Dermis lymphatic vessel endothelial cell (primary cell): ENCODE measurements around the gene MIB2. TPM values are rescaled to one million over a fixed set of nuclear protein-coding genes. Genes with fewer than 3 reads are reported as not detected.

ENCODE experiments used
- total RNA-seq: library from RNA; depleted of rRNA; stranded (reverse); fragments of >200 nt; gene quantifications from 2 replicates; pipeline ENCODE4 v1.2.1, GENCODE V29; 2014

MIB2 gene
- total RNA-seq, result 33.8 and 35.0 TPM in 2 replicates

DNA sequence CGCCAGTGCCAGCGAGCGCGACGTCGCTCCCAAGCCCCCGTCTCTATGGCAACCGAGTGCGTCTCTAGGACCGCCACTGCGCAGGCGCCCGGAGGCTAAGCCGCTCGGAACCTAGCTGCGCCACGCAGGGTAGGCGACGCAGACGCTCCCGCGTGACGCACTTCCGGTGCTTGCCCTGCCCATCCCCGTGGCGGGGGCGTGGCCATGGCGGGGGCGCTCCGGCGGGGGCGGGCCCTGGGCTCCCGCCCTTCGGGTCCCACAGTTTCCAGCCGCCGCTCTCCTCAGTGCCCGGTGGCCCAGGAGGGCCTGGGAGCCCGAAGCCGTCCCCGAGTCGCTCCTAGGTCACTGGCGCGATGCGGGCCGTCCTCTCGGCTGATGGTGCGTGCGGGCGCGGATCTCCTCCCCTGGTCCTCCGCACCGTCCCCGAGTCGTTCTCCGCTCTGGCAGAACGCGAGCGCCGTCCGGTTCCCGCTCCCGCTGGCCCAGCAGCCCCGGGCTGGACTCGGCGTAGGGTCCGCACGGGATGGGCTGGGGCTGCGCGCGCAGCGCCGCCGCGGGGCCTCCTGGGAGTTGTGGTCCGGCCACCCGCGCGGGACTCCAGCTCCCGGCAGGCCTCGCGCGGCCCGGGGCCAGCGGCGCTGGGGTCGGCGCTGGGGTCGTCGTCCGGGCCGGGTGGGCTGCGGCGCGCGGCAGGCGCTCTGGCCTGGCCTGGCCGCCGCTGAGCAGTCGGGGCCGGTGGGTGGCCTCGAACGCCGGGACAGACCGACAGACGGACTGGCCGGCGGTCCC lies at the start of gene MIB2:
MIB2 (plus strand) TSS at position 245 of the 789 bp plus-strand sequence. CDS start 7,953 bp downstream, outside the sequence.

DNA sequence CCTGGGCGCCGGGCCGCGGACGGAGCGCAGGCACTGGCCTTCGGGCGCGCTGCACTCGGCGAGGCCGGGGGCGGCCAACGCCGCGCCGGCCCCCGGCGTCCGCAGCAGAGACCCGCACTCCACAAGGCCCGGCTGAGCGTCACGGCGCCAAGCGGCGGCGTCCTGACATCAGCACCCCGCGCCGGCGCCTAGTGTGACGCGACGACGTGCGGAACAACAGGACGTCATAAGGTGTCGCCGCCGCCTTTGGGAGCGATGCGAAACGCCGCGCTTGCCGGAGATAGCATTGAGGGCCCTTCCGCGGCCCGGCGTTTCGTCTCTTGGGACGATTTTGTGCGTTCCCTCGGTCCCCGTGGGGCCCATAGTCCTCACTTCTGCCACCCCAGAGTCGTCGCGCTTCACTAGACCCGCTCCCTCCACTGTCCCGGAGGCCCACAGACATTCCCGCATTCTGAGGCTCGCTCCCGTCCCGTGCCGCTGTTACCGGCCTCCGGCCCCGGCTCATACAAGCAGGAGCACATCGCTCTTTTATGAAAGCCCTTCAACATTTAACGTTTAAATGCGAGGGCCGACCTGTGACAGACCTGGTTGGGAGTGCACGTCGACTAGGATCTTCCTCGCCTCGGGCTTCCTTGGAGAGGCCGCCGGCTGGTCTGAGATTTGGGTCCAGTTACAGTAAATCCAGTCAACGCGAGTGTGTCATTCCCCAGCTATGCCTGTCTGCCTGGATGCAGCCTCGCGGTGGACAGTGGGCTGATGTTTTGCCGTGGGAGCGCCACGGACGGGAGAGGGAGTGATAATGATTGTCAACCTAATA lies 40.4 kb upstream of the MIB2 start, which contains the start of gene SSU72:
SSU72 (minus strand) TSS at position 143 of the 817 bp plus-strand sequence. CDS start 306 bp downstream, outside the sequence.

DNA sequence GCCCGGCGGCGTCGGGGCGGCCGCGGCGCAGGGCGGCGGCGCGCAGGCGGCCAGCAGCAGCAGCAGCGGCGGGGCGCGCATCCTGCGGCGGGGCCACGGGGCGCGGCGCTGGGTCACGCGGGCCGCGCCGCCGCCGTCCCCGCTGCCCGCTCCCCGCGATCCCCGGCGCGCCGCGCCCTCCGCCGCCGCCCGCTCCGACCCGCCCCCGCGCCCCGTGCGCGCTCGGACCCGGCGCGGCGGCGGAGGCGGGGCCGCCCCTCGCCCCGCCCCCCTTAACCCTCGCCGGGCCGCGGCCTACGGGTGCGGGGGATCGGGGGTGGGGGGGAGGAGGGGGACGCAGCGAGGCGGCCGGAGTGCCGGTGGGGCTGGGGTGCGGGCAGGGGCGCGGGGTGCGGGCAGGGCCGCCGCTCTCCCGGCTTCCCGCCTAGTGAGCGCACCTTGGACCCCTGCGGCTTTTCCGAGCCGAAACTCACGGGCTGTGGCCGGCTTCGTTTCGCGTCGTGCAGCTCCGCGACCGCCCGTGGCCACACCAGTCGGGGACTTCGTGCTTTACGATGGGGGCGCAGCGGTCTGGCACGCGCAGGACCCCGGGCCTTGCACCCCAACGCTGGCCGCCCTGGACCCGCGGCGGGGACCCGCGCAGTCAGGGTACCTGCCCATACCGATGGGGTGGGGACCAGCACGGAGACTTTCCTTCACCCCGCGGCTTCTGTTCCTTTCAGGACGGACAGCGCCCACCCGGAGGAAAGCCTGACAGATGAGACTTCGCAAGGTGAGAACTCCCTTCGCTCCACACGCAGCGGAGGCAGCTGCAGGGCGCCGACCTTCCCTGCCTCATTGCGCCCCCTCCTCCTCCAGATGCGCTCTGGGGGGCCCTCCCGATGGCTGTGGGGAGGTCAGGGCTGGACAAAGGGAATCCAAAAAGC lies 15.1 kb upstream of the MIB2 start, which contains the start of gene FNDC10:
FNDC10 (minus strand) TSS at position 201 of the 926 bp plus-strand sequence; CDS start at position 81, 120 bp downstream.

DNA sequence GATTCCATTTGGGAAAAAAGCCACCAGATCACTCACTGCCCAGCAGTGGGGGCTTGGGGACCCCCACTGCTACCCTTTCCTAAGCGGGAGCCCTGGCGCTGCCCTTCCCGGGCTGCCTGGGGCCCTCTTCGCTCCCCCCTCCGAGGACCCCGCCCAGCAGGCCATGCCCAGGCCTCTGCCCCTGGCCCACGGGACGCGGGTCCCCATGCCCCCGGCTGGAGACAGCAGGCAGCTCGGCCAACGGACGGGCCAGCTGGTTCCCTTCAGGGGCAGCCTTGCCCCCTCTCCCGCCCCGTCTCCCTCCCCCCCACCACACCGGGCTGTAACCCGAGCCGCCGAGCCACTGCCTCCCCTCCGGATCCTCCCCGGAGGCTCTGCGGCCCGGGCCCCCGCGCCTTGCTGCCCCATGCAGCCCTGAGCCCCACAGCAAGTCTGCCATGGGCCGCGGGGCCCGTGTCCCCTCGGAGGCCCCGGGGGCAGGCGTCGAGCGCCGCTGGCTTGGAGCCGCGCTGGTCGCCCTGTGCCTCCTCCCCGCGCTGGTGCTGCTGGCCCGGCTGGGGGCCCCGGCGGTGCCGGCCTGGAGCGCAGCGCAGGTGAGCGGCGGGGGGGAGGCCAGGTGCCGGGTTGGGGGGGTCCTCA lies 16.6 kb downstream of the MIB2 start, which contains the start of gene MMP23B:
MMP23B (plus strand) TSS at position 392 of the 639 bp plus-strand sequence; CDS start at position 438, 46 bp downstream.

DNA sequence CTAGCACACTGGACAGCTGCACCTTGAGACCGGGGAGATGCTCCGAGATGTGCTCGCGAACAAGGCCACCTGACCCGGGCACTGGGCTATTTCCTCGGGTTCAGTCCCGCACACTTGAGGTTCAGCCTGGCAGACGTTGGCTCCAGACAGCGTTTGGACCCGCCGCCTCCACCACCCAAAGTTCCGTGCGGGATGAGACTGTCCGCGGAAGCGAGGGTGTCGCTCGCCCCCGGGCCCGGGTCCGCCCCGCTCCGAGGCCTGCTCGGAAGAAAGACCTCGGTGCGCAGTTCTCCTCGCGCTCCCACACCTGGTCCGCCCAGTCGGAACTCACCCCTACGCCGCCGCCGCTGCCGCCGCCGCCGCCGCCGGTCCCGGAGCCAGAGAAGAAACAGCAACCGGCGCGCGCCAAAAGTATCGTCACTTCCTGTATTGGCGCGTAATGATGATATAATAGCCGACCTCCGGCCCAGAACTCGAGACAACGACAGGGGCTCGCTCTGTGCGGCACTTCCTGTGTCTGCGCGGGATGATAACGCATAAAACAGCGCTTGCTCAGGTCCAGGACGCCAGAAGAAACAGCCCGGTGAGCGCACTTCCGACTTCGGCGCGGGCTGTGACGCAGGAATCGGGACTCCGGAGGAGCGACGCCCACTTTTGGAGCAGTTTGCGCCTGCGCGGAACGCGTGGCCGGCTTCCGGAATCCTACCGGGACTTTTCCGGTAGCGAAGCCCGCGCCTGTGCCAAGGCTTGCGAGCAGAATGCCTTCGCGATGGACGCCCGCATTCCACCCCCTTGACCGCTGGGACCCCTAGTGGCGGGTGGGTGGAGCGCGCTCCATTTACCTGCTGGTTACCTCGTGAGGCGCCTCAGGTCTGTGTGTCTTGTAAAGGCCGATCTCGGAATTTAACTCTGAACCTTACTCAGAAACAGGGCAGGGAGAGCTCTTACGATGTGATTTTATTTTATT lies 43.6 kb downstream of the MIB2 start, which contains the start of gene CDK11B:
CDK11B (minus strand) TSS at position 422 of the 967 bp plus-strand sequence. CDS start 1,519 bp downstream, outside the sequence.

Other genes starting within 250 kb of the MIB2 start
- gene AURKAIP1, start 240.3 kb upstream of the MIB2 start, total RNA-seq, result 67.6 and 68.1 TPM in 2 replicates
- gene CCNL2, start 216.2 kb upstream of the MIB2 start, total RNA-seq, result 68.4 and 96.8 TPM in 2 replicates
- 86.6 and 91.1 TPM in 2 replicates for gene MRPL20, start 208.2 kb upstream of the MIB2 start, total RNA-seq
- gene ANKRD65, start 194.2 kb upstream of the MIB2 start, total RNA-seq, result 0.11 and 0.34 TPM in 2 replicates
- 4.2 and 13.1 TPM in 2 replicates for gene VWA1, start 179.8 kb upstream of the MIB2 start, total RNA-seq
- 0.11 and 0.52 TPM in 2 replicates for gene ATAD3C, start 165.8 kb upstream of the MIB2 start, total RNA-seq
- 12.4 and 20.0 TPM in 2 replicates for gene ATAD3B, start 143.7 kb upstream of the MIB2 start, total RNA-seq
- 13.1 and 19.4 TPM in 2 replicates for gene ATAD3A, start 103.3 kb upstream of the MIB2 start, total RNA-seq
- 1.2 TPM in 2 replicates for gene TMEM240, start 74.9 kb upstream of the MIB2 start, total RNA-seq
- gene SSU72, start 40.6 kb upstream of the MIB2 start, total RNA-seq, result 54.4 and 54.6 TPM in 2 replicates
- gene FNDC10, start 15.4 kb upstream of the MIB2 start, total RNA-seq, result 0.60 and 0.65 TPM in 2 replicates
- 0.17 and 1.1 TPM in 2 replicates for gene MMP23B, start 16.7 kb downstream of the MIB2 start, total RNA-seq
- gene CDK11B, start 43.5 kb downstream of the MIB2 start, total RNA-seq, result 7.0 and 9.7 TPM in 2 replicates
- gene SLC35E2B, start 77.3 kb downstream of the MIB2 start, total RNA-seq, result 29.0 and 35.9 TPM in 2 replicates
- 9.5 and 11.0 TPM in 2 replicates for gene CDK11A, start 108.9 kb downstream of the MIB2 start, total RNA-seq
- 28.9 and 31.5 TPM in 2 replicates for gene NADK, start 163.0 kb downstream of the MIB2 start, total RNA-seq